ENCODE data around the gene KRT3. TPM values are rescaled to one million over a fixed set of nuclear protein-coding genes. Genes with fewer than 3 reads are reported as not detected.
"Not testable (repeated sequence)": the region's sequence is repeated elsewhere in the genome, so short reads cannot be mapped to it uniquely, and the experiment has no call there.

Gene KRT3
- total RNA-seq, 1 donor from 2014 or later: not detected

DNA sequence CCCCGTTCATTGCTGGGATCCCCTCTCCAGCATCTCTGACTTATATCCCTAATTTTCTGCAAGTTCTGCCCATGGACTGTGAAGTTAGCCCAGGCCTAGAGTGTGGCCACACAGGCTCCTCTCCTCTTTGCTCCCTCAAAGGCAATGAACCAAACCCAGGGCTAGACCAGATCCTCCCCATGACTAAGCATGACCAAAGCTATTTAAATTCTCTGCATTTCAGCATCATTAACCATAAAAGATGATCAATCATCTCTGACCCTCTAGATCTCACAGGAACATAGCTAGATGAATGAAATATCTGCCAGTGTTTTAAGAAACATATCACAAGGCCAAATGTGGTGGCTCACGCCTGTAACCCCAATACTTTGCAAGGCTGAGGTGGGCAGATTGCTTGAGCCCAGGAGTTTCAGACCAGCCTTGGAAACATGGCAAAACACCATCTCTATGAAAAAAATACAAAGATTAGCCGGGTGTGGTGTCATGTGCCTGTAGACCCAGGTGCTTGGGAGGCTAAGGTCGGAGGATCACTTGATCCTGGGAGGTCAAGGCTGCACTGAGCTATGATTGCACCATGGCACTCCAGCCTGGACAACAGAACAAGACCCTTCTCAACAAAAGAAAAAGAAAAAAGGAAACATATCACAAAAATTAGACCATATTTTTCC, 2.2 kb upstream of the KRT3 start:
- DNase-seq: no peak

DNA sequence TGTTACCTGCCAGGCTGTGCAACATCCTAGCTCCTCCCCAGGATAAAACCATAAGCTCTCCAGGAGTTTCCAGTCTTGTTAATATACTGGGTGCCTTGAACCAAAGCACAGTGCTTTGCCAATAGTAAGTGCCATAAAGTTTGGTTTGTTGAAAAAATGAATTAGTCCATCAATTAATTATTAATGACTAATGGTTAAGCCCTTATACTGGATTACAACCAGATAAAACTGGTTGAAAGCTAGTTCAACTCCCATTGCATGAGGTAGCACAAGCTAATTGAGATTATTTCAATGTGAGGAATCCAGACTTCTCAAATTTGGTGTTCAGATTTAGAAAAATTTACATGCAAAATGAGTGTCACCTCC, 1.6 kb upstream of the KRT3 start:
- no peak for DNase-seq

DNA sequence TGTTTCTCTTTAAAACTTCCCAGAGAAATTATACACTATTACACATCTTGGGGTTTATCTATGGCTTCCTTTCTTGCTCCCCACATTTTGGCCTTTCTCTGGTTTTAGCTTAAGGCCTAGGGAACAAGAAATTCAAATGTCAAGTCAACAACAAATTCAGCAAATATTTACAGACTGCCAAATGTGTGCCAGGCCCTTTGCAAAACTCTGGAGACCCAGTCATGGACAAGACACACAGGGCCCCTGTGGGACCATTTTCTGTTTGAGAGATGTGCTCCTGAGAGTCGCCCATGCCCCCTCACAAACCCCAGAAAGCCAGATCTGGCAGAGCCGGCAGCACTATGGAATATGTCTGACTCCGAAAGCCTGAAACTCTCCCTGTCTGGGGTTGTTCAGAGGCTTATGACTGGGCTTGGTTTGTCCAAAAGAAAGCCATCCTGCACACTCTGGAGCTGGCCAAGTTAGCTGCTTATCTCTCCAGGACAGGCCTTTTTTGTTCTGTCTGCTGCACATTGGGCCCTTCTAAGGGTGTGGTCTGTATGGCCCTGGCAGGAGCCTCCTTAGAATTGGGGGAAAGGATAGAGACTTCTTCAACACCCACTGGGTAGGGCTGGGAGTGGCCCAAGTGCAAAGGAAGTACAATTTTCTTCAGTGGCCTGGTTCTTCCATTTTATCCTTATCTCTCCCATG, 1.1 kb upstream of the KRT3 start:
- DNase-seq: no peak

DNA sequence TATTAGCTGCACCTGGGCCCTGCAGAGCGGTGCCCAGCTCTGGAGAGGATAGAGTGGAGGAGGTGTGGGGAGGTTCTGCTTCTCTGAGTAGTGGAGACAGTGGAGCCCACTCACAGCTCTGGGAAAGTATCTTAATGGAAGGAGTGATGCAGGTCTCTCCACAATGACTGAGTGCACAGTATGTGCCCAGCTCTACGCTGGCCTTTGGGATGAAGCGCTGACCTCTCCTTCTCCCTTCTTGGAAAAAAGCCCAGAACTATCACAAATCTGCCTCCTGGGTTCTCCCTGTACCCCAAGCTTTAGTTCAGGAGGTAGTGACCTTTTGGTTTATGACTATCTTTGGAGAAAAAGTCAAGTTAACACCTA, 495 bp upstream of the KRT3 start:
- DNase-seq: no peak

DNA sequence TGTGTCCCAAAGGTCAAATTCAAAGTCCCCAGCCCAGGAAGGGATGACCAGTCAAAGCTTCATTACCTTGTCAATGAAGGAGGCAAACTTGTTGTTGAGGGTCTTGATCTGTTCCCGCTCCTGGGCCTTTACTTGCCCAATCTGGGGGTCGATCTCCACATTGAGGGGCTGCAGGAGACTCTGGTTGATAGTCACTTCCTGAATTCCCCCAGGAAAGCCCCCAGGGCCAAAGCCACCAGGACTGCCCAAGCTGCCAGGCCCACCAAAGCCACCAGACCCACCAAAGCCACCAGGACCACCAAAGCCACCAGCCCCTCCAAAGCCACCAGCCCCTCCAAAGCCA, 614 bp downstream of the KRT3 start:
- DNase-seq: not testable (repeated sequence)

DNA sequence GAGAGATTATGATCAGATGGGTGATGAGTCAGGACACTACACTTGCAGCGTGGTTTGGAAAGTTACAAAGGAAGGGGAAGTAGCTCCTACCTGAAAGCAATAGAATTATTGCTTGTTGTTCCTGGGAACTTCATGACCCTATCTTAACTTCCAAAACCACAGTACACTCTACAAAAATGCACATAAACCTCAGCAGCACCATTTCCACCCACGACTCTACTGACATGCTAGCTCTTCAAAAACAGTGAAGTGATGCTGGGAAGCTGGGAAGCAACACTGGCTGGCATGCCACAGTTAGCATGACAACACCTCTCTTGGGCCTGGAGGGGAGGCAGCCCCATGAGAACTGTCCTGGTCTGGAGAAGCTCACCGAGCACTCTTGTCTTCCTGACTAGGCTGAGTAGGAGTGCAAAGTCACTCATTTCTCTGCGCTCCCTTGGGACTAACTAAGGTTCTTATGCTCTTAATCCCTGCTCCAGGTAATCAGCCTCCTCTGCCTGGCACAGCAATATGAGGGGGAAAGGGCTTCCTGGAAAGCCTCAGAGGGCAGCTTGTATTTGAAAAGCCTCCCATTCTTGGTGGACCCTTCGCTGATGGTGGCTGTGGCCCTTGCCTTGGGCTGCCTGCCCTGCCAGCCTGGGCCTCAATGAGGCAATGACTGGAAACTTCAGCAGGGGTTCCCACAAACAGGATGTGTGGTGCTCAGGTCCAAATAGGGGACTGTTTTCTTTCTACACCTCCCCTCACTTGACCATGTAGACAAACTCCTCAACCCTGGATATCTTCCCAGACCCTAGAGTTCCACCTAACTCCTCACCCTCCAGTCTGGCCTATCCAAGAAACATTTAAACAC, 1.2 kb downstream of the KRT3 start:
- DNase-seq: no peak

DNA sequence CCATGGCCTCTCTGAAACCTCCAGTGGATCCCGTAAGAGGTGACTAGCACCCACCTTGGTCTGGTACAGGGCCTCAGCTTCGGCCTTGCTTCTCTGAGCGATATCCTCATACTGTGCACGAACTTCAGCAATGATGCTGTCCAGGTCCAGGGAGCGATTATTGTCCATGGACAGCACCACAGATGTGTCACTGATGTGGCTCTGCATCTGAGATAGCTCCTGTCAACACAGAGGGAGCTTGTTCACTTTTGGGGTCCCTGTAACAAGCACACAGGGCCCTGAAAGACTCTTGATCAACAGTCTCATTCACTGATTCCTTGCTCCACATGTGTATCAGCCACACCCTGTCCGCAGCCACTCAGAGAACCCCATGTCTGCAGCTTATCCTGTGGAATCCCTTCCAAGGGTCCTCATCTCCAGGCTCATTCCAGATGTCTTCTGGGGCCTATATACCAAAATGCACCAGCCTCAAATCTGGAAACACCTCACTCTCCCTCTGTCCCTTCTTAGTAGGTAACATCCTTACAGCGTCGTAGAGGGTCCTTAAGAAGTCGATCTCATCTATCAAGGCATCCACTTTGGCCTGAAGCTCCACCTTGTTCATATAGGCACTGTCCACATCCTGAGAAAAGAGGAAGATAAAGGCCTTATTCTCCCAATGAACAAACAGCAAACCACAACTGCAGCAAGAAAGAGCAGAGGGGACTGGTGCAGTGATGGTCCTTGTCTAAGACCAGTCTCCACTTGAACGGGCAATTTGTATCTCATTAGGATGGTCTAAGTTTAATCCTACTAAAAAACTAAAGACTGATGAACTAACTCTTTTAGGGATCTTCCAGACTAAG, 3.5 kb downstream of the KRT3 start:
- no peak for DNase-seq

DNA sequence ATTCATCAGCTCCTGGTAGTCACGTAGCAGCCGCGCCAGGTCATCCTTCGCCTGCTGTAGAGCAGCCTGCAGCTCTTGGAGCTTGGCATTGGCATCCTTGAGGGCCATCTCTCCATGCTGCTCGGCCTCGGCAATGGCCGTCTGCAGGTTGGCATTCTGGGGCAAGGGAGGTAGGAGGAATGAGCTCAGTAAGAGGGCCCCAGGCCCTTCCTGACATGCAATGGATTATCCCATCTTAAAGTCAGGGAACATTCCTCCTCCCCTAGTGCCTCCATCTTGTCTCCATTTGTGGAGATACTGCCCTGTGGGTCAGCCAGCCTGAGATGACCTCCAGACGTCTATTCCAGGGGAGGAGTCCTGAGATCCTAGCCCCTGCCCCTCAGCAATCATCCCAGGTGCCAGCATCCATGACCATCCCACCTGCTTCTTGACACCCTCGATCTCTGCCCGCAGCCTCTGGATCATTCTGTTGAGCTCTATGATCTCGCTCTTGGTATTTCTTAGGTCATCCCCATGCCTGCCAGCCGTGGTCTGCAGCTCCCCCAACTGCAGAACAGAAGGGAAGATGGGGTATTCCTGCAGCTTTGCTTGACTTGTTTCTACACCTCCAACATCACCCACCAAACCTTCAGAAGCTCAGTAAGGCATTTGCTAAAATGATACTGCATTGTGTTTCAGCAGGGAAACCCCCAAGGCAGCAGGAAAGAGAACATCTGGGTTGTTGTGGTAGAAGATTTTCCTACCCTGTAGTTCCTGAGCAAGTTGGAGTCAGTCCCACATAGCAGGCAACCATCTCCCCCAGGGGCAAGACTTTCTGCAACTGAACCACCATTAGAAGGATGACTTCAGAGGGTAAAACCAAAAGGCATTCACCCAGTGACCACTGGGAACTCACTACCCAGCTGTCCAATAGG, 4.4 kb downstream of the KRT3 start:
- DNase-seq: no peak

DNA sequence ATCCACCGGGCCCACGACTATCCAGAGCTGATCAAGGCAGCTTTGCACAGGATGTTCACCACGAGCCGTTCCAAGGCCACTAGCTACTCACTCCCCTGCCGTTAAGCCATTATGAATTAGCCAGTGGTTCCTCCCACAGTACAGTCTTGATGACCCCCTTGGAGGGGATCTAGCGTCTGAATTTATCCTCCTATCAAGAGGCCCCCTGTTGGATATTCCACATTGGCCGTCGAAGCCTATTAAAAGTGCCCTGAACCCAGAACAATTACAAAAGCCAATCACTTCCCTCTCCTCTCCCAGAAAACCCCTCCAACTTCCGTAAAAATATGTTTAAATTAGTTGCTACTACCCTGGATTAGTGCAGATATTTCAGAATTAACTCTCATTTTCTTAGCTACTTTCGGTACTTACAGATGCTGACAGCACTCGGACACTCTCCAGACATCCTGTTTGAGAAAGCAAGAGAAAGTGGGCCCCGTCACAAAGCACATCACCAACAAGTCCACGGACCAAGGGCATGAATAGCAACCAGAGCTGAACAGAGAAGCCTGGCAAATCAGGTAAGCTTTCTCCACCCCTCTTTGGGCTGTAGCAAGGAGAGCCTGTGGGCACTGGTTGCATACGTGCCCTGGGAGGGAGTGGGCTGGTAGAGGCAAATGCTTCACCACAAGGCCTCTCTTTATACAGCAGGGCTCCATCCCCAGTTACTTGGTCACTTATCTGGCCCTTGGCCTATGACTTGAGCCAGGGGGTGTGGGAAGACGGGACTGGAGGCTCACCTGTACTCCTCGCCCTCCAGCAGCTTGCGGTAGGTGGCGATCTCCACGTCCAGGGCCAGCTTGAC, 5.3 kb downstream of the KRT3 start:
- no peak for DNase-seq

DNA sequence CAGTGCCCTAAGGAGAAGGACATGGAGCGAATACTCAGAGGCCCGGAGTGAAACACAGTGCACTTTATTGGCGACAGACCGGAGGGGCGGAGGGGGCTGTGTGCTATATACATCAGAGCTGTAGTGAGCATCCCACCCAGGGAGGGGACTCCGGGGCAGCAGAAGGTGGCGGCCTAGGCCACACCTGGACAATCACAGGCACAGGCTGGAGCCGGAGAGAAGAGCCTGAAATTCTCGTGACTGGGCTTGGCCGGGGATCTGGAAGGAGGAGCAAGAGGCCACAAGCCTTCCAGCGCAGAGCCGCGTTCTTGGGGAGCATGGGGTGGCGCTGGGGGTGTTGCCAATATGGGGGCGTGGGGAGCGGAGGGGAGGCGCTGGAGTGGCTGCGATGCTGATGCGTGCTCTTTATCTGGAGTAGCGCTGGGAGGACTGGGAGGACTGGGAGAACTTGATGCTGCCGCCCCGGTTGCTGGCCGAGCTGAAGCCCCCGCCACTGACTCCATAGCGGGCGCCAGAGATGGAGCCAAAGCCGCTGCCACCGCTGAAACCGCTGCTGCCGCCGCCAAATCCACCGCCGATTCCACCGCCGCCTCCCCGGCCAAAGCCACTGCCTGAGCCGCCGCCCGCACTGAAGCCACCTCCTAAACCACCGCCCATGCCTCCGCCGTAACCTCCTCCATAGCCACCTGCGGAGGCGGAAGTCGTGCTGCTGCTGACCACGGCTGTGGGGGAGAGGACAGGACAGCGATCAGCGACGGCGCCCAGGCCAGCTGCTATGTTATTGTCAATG, 6.1 kb downstream of the KRT3 start:
- DNase-seq: no peak

DNA sequence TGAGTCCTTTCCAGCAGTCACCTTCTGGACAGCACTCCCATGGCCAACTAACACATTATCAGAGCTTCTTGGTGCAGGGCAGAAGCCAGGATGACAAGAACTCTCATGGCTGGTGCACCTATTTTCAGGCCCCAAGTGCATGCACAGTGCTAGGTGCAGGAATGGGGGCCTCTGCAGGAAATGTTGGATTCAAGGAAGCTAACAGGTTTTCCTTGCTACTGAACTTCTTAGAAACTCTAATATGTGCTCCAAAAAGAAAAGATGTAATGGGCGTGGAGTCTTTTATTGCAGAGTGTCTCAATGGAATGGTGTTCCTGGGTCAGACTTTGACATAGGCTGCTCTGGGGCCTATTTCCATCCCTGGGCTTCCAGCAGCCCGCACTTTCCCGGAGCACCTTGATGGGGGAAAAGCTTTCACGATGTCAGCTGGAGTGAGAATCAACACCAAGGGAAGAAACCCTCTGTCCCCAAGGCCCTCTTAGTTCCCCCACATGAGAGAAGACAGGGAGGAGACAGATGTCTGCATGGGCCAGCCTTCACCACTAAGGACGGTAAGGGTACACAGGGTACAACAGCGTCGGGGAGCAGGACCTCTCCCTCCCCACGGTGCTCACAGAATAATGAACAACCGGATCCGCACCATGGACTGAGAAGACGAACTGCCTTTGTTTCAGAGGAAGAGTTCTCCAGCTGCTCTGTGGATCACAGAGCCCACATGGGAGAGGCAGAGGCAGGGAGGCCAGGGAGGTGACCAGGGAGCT, 6.9 kb downstream of the KRT3 start:
- no peak for DNase-seq

DNA sequence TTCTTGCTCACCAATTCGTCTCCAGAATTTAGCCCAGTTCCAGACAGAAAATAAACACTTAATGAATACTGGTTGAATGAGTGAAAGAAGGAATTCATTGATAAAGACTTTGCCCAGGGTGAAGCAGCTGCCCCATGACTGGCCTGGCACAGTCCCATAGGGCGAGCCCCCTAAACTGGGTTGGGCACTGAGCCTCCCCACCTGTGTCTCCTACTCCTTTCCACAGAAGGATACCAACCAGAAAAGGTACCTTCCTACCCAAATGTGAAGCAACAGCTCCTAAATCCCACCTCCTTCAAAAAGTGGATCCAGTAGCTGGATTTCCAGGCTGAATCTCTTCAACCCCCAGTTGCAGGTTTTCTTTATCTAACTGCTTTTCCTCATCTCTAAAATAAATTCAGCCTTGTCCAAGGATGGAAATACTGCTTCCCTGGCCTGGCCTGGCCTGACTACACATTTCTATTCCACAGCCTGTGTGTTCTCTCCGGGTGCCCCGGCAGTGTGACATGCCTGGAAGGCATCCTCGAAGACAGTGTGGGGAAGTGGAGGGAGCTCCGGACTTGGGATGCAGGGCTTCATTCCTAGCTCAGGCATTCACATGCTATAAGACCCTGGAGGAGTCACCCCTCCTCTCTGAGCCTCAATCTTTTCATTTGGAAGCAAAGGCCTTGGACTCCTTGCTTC, 7.6 kb downstream of the KRT3 start:
- no peak for DNase-seq

DNA sequence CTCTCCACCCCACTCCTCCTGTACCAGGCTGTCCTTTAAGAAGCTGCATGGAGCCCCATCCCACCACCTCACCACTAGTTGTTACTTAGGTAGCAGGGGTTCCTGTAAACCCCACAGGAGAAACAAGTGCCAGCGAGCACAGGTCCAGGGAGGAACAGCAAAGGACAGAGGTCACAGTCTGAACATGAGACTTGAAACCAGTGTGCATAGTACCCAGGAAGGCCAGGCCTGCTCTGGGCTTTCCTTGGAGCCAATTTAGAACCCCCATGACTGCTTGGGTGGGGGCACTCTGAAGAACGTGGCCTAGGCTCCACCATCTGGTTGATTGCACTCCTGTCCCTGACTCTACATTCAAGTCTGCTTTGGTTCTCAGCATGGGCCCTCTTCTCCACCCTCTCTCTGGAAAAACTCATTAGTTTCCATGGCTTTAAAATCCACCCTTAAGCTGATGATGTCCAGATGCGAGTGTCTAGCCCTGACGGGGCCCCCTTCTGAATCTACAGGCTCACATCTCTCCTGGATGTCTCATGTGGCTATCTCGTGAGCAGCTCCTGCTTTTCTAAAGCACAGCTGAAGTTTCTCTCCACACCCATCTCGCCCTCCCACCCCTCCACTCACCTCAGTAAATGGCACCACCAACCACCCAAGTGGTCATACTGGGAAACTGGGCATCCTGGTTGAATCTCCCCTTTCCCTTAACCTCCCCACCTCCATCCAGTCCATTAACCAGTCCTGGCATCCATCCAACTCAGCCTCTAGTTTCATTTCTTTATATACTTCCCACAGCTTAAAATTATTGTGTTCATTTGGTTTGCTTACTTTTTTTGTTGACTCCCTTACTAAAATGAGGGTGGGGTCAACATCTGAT, 8.4 kb downstream of the KRT3 start:
- no peak for DNase-seq

DNA sequence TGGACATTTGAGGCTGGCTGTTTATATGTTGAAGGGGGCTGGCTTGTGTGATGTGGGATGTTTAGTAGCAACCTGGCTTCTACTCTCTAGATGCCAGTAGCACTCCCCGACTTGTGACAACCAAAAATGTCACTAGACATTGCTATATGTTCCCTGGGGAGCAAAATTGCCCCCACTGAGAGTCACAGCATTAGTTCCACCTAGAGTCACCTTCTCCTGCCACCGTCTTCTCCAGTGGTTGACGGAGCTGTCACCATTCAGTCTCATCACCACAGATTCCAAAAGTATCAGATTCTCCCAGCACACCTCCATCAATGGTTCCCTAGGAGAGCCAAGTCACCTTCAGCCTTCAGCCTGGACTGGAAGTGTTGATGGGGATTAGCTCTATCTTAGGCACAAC, 11.0 kb downstream of the KRT3 start:
- no peak for DNase-seq

DNA sequence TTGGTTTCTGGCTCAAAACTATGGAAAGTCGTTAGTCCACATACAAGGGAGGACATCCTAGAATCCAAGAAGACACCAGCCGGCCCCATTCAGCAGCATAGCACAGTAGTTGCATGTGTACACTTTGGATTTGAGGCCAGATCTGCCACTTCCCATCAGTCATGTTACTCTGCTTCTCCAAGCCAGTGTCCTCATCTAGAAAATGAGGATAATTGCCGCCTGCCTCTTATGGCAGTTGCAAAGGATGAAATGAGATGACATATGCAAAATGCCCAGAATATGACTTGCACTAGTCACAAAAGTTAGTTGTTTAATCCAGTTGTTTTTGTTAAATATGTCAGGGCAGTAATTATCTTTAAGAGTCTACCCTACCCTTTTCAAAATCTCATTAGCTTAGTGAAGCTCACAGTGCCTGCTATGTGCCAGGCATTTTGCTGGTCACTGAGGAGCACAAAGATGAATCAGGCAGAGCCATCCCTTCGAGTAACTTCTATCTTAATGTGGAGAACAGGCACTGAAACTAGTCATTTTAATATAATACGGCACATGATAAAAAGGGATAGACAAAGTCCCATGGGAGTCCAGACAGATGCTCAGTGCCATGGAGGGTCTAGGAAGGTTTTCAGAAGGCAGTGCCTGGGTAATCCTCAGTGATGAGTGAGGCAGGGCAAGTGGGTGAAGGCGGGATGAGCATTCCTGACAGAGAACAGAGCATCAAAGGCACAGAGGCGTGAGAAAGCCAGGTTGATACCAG, 12.2 kb downstream of the KRT3 start:
- no peak for DNase-seq

DNA sequence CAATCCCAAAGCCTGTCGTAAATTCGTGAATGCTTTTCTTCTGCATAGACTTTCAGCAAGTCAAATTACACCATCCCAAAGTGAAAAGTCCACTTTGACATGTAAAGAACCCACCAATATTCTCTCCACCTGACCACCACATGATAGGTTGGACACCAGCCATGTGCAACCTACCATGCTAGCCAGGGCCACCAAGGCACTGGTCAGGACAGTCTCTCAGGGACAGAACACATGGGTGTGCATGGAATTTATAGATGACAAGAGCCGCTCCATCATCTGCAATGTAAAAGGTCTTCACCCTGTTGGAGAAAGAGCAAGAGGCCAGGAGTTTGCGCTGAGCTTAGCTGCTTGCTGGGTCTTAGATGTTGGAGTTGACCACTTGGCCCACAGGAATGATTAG, 13.4 kb downstream of the KRT3 start:
- no peak for DNase-seq

Data from dermis blood vessel endothelial cell (primary cell).